WTC11 (cell line): ENCODE measurements around the gene PPP1R16B. TPM values are rescaled to one million over a fixed set of nuclear protein-coding genes. Genes with fewer than 3 reads are reported as not detected.

Experiments
- ATAC-seq: fragments of 200-7000 bp; cut with Tn5 transposase; 2 replicates; pipeline ENCODE4 v1.10.0; 2021; ENCODE audit warnings: mild to moderate bottlenecking, moderate library complexity
- CTCF ChIA-PET: fragments of 300-600 bp; sonication (Branson Sonifier 250); formaldehyde crosslinking; loops from one replicate; lab custom pipeline; 2021; ENCODE audit warnings: antibody characterized with exemption; lab: Charles Lee
- POLR2A ChIA-PET: fragments of 350-600 bp; sonication (Branson Sonifier 250); formaldehyde crosslinking; loops from one replicate; lab custom pipeline; 2021; ENCODE audit warnings: antibody characterized with exemption; lab: Charles Lee
- DNase-seq: peaks from one replicate; pipeline ENCODE4 v3.0.0; 2021; ENCODE audit warnings: low spot score
- H3K27ac Mint-ChIP-seq: 2 replicates; pipeline ENCODE4 v1.8.0; 2021; ENCODE audit warnings: mixed read lengths
- H3K27me3 Mint-ChIP-seq: 2 replicates; pipeline ENCODE4 v1.8.0; 2021; ENCODE audit warnings: low read depth, mild to moderate bottlenecking, moderate library complexity, mixed read lengths
- H3K36me3 Mint-ChIP-seq: 2 replicates; pipeline ENCODE4 v1.8.0; 2021; ENCODE audit warnings: mixed read lengths
- H3K4me1 Mint-ChIP-seq: 2 replicates; pipeline ENCODE4 v1.8.0; 2022; ENCODE audit warnings: mixed read lengths
- H3K4me3 Mint-ChIP-seq: 2 replicates; pipeline ENCODE4 v1.8.0; 2021; ENCODE audit warnings: mild to moderate bottlenecking, moderate library complexity, mixed read lengths
- H3K9me3 Mint-ChIP-seq: 2 replicates; pipeline ENCODE4 v1.8.0; 2021; ENCODE audit warnings: mixed read lengths
- ATF6 ChIP-seq: sonication (generic); formaldehyde crosslinking; IDR thresholded peaks from 2 replicates; pipeline ENCODE4 v1.8.1; 2023; ENCODE audit warnings: mild to moderate bottlenecking, missing genetic modification reagents
- CBFB ChIP-seq: sonication (generic); formaldehyde crosslinking; IDR thresholded peaks from 2 replicates; pipeline ENCODE4 v1.8.1; 2022; ENCODE audit warnings: mild to moderate bottlenecking, low read depth, missing genetic modification reagents
- CDX4 ChIP-seq: fragments of 250-450 bp; sonication (Bioruptor Pico); IDR thresholded peaks from 2 replicates; pipeline ENCODE4 v1.9.0; 2021; ENCODE audit warnings: moderate library complexity, mild to moderate bottlenecking, inconsistent platforms, borderline replicate concordance
- FOXJ3 ChIP-seq: sonication (generic); formaldehyde crosslinking; IDR thresholded peaks from 2 replicates; pipeline ENCODE4 v1.9.0; 2021; ENCODE audit warnings: missing genetic modification reagents, mild to moderate bottlenecking, borderline replicate concordance
- GABPB1 ChIP-seq: sonication (generic); formaldehyde crosslinking; IDR thresholded peaks from 2 replicates; pipeline ENCODE4 v1.8.1; 2023; ENCODE audit warnings: mild to moderate bottlenecking, missing genetic modification reagents
- HMGA2 ChIP-seq: fragments of 250-450 bp; sonication (Bioruptor Pico); IDR thresholded peaks from 2 replicates; pipeline ENCODE4 v1.4.0; 2021; ENCODE audit warnings: mild to moderate bottlenecking, moderate library complexity
- HMGXB4 ChIP-seq: sonication (generic); formaldehyde crosslinking; IDR thresholded peaks from 2 replicates; pipeline ENCODE4 v1.8.1; 2023; ENCODE audit warnings: mild to moderate bottlenecking, moderate library complexity, missing genetic modification reagents
- JAZF1 ChIP-seq: fragments of 250-450 bp; sonication (Bioruptor Pico); IDR thresholded peaks from 2 replicates; pipeline ENCODE4 v1.9.0; 2021; ENCODE audit warnings: moderate library complexity, mild to moderate bottlenecking, inconsistent platforms
- MLX ChIP-seq: sonication (generic); formaldehyde crosslinking; IDR thresholded peaks from 2 replicates; pipeline ENCODE4 v1.8.1; 2023; ENCODE audit warnings: mild to moderate bottlenecking, missing genetic modification reagents, moderate library complexity
- NFATC4 ChIP-seq: fragments of 250-450 bp; sonication (Bioruptor Pico); IDR thresholded peaks from 2 replicates; pipeline ENCODE4 v1.9.0; 2021; ENCODE audit warnings: mild to moderate bottlenecking
- NFYB ChIP-seq: sonication (generic); formaldehyde crosslinking; conservative IDR thresholded peaks from 2 replicates; pipeline ENCODE4 v1.8.0; 2022; ENCODE audit warnings: low read depth, missing genetic modification reagents
- NR1H2 ChIP-seq: sonication (generic); formaldehyde crosslinking; IDR thresholded peaks from 2 replicates; pipeline ENCODE4 v1.9.0; 2021; ENCODE audit warnings: mild to moderate bottlenecking, moderate library complexity, missing genetic modification reagents
- OVOL2 ChIP-seq: fragments of 250-450 bp; sonication (Bioruptor Pico); IDR thresholded peaks from 2 replicates; pipeline ENCODE4 v1.9.0; 2021; ENCODE audit warnings: mild to moderate bottlenecking, borderline replicate concordance
- PREB ChIP-seq: sonication (generic); formaldehyde crosslinking; IDR thresholded peaks from 2 replicates; pipeline ENCODE4 v1.8.1; 2022; ENCODE audit warnings: mild to moderate bottlenecking, missing genetic modification reagents, moderate library complexity, borderline replicate concordance
- RELA ChIP-seq: sonication (generic); formaldehyde crosslinking; IDR thresholded peaks from 2 replicates; pipeline ENCODE4 v1.8.1; 2022; ENCODE audit warnings: missing genetic modification reagents, mild to moderate bottlenecking, borderline replicate concordance
- RORB ChIP-seq: fragments of 250-450 bp; sonication (Bioruptor Pico); IDR thresholded peaks from 2 replicates; pipeline ENCODE4 v1.9.0; 2021; ENCODE audit warnings: mild to moderate bottlenecking
- SMAD3 ChIP-seq: sonication (generic); formaldehyde crosslinking; IDR thresholded peaks from 2 replicates; pipeline ENCODE4 v1.8.0; 2022; ENCODE audit warnings: missing genetic modification reagents, mild to moderate bottlenecking, borderline replicate concordance
- SMAD4 ChIP-seq: sonication (generic); formaldehyde crosslinking; IDR thresholded peaks from 2 replicates; pipeline ENCODE4 v1.8.0; 2022; ENCODE audit warnings: mild to moderate bottlenecking, missing genetic modification reagents
- TP53 ChIP-seq: sonication (generic); formaldehyde crosslinking; IDR thresholded peaks from 2 replicates; pipeline ENCODE4 v1.8.1; 2023; ENCODE audit warnings: mild to moderate bottlenecking, missing genetic modification reagents
- USF1 ChIP-seq: sonication (generic); formaldehyde crosslinking; IDR thresholded peaks from 2 replicates; pipeline ENCODE4 v1.8.0; 2022; ENCODE audit warnings: mild to moderate bottlenecking, missing genetic modification reagents
- ZNF232 ChIP-seq: sonication (generic); formaldehyde crosslinking; IDR thresholded peaks from 2 replicates; pipeline ENCODE4 v1.8.0; 2022; ENCODE audit warnings: mild to moderate bottlenecking, missing genetic modification reagents
- ZNF263 ChIP-seq: sonication (generic); formaldehyde crosslinking; IDR thresholded peaks from 2 replicates; pipeline ENCODE4 v1.8.1; 2022; ENCODE audit warnings: low read depth, mild to moderate bottlenecking, moderate library complexity, missing genetic modification reagents
- ZNF317 ChIP-seq: sonication (generic); formaldehyde crosslinking; IDR thresholded peaks from 2 replicates; pipeline ENCODE4 v1.8.1; 2023; ENCODE audit warnings: low read depth, mild to moderate bottlenecking, moderate library complexity, missing genetic modification reagents, borderline replicate concordance
- ZNF423 ChIP-seq: fragments of 250-450 bp; sonication (Bioruptor Pico); IDR thresholded peaks from 2 replicates; pipeline ENCODE4 v2.1.2; 2022; ENCODE audit warnings: mild to moderate bottlenecking, moderate library complexity
- total RNA-seq: library from RNA; stranded (reverse); gene quantifications from 3 replicates; pipeline ENCODE4 v1.2.3, GENCODE V29; 2021

Gene PPP1R16B
- total RNA-seq, 1 experiment from 2014 or later, result 12.0 TPM

- POLR2A ChIA-PET, result no interaction called here
Observed at GRCh38 chr20:38873050-38873581, 67.6 kb downstream of the PPP1R16B start.

GRCh38 chr20:38874460-38875174, 69.1 kb downstream of the PPP1R16B start:
- POLR2A ChIA-PET, result no interaction called here
- TF ChIP-seq CDX4 (CRISPR knock-in tag) (no peak), JAZF1 (no peak), ATF6 (CRISPR knock-in tag) (no peak), ZNF263 (CRISPR knock-in tag) (no peak), ZNF317 (CRISPR knock-in tag) (no peak), NFYB (CRISPR knock-in tag) (no peak), MLX (CRISPR knock-in tag) (no peak), TP53 (CRISPR knock-in tag) (no peak), FOXJ3 (CRISPR knock-in tag) (no peak), CBFB (CRISPR knock-in tag) (no peak), RELA (CRISPR knock-in tag) (no peak), RORB (CRISPR knock-in tag) (no peak)

More at GRCh38 chr20:38873050-38873581, 67.6 kb downstream of the PPP1R16B start:
- Mint-ChIP-seq H3K9me3 (no peaks in the 10 kb centered on the region; the same call in 1 of the 2 replicates), H3K36me3 (0 out of 2 replicates have a peak, but pooled peaks cover 3% of the 10 kb centered on the region), H3K4me3 (no peak overlapping the region), H3K27me3 (no peaks in the 10 kb centered on the region; the same call in 1 of the 2 replicates), H3K27ac (no peak overlapping the region), H3K4me1 (peaks cover 35% of the 10 kb centered on the region)
- no peak for TF ChIP-seq ZNF232 (CRISPR knock-in tag)
- no peak for TF ChIP-seq SMAD4
- no peak for TF ChIP-seq PREB (CRISPR knock-in tag)
- no peak for TF ChIP-seq HMGA2 (CRISPR knock-in tag)
- no peak for TF ChIP-seq CDX4 (CRISPR knock-in tag)
- TF ChIP-seq GABPB1 (CRISPR knock-in tag), result no peak
- TF ChIP-seq ZNF263 (CRISPR knock-in tag), result no peak
- no peak for TF ChIP-seq NFATC4 (CRISPR knock-in tag)
- no peak for TF ChIP-seq MLX (CRISPR knock-in tag)
- no peak for TF ChIP-seq OVOL2 (CRISPR knock-in tag)
- TF ChIP-seq NR1H2 (CRISPR knock-in tag), result no peak
- TF ChIP-seq SMAD3, result no peak
- no peak for TF ChIP-seq USF1 (CRISPR knock-in tag)
- no peak for TF ChIP-seq HMGXB4 (CRISPR knock-in tag)
- no peak for TF ChIP-seq ZNF423 (CRISPR knock-in tag)
- CTCF ChIA-PET, result no interaction called here
- ATAC-seq (no peak), DNase-seq (no peak)

More at GRCh38 chr20:38874460-38875174, 69.1 kb downstream of the PPP1R16B start:
- H3K27me3 Mint-ChIP-seq, result no peaks in the 10 kb centered on the region; the same call in 1 of the 2 replicates
- DNase-seq (no peak), ATAC-seq (no peak)
- CTCF ChIA-PET, result interaction anchor here (0.8 to 1.6 kb wide), 4 partner anchors 9 to 16 kb away, joined by 3 read pairs; no protein-coding TSS in a partner anchor
- H3K4me1 Mint-ChIP-seq, result peaks cover 35% of the 10 kb centered on the region
- H3K27ac Mint-ChIP-seq, result no peak overlapping the region
- no peaks in the 10 kb centered on the region for H3K36me3 Mint-ChIP-seq
- H3K9me3 Mint-ChIP-seq, result no peaks in the 10 kb centered on the region
- no peak overlapping the region for H3K4me3 Mint-ChIP-seq
